ENCODE data around the gene SRRM1.
A peak's percentile ranks its signal among the peaks of the same experiment; 100 is the strongest.

SRRM1 gene

GRCh38 chr1:24642481-24643362, at the start of gene SRRM1:
Gene SRRM1, plus strand, starts transcription at chr1:24643302. Its CDS starts 25 bp downstream, at chr1:24643327.
- peak; percentile 96 for DNase-seq

DNA sequence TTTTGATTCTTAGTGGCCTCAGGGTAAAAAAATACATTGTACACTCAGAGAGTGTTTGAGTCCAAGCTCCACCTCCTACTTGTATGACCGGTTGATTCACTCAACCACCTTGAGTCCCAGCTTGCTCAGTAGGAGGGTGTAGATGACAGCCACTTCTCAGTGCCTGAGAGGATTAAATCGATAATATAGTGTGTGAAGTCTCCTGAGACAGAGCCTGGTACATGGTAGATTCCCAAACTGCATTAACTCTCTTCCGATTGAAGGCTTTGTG, 48.8 kb upstream of the SRRM1 start:
- DNase-seq: no peak

DNA sequence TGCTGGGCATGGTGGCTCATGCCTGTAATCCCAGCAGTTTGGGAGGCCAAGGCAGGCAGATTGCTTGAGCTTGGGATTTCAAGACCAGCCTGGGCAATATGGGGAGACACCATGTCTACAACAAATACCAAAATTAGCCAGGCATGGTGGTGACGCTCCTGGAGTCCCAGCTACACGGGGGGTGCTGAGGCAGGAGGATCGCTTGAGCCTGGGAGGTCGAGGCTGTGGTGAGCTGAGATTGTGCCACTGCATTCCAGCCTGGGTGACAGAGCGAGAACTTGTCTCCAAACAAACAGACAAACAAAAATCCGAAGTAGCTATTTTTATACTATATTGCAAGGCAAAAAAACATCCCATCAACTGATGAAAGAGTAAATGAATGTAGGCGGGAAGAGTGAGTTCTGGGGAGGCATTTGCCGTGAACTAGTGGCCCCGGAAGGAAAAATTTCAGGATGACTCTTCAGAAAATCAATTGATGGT, 46.7 kb upstream of the SRRM1 start:
- DNase-seq: no peak

DNA sequence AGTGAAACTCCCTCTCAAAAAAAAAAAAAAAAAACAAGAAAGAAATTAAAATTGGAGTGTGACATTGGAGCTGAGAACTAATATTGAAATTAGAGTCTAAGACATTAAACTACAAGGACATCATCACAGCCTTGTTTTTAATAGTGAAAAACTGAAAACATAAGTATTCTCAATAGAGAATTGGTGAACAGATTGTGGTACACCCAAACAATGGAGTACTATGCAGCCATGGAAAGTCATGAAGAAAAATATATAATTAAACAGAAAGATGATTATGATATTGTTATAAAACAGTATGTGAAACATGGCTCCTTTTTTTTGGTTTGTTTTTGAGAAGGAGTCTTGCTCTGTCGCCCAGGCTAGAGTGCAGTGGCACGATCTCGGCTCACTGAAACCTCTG, 43.8 kb upstream of the SRRM1 start:
- DNase-seq: no peak

GRCh38 chr1:24600551-24600950, 42.6 kb upstream of the SRRM1 start:
- DNase-seq: no peak

DNA sequence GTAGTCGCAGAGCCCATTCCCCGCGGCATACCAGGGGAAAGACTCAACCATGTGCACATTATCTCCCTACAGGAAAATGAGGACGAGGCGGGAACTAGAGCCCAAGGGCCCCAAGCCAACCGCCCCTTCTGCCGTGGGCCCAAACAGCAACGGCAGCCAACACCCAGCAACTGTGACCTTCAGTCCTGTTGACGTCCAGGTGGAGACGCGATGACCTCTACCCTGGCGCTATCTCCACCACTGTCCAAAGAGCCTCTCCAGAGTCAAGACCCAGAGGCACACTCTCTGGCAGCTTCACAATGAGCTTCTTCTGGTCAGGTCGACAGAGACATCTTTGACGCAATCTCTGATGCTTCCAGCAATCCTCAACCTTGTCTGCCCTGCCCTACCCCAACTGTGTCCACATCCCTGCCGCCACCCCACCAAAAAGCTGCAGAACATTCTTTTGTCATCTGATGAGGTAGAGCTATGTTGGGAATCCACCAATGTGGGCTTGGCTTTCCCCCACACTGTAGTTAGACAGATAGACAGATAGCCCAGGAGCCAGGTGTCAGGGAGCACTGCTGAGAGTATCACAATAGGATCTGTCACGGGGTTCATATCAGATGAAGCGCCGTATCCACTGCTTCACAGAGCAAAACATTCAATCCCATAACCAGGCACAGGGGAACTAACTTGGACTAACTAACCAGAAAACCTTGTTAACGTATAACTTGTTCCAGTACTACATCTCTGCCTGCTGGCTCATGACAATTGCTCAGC, 37.4 kb upstream of the SRRM1 start:
- no peak for DNase-seq

DNA sequence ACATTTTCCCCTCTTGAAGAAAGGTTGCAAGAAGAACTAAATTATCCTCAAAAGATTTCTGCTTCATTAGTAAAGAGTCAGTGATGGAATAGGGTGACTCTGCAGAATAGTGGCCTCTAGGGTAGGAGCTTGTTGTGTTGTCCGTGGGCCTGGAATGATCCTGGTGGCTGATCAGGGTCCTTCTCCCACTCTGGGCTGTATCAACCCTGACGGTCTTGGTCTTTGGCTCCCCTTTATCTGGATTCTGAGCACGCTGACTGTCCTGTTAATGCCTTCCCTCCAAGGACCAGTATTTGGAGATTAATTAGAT, 36.9 kb upstream of the SRRM1 start:
- no peak for DNase-seq

- no peak for DNase-seq
Observed at GRCh38 chr1:24606621-24607020, 36.5 kb upstream of the SRRM1 start.

GRCh38 chr1:24609949-24610517, 33.1 kb upstream of the SRRM1 start:
- DNase-seq: no peak

GRCh38 chr1:24619376-24619775, 23.7 kb upstream of the SRRM1 start:
- no peak for DNase-seq

DNA sequence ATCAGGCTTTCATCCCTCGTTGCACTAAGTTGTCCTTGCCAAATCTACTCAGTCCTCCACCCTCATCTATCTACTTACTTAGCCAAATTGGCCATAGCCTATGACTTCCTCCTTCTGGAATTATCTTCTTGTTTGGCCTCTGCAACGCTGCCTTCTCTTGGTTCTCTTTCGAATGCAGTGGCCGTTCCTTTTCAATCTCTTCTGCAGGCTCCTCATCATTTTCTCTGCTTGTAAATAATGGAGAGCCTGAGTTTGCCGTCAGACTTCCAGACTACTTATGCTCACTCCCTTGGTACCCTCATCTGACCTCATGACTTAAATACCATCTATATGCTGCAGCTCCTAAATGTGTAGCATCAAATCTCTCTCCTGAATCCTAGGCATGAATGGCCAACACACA, 22.4 kb upstream of the SRRM1 start:
- DNase-seq: no peak

- no peak for DNase-seq
Observed at GRCh38 chr1:24621121-24621520, 22.0 kb upstream of the SRRM1 start.

- no peak for DNase-seq
Observed at GRCh38 chr1:24622218-24622617, 20.9 kb upstream of the SRRM1 start.

DNA sequence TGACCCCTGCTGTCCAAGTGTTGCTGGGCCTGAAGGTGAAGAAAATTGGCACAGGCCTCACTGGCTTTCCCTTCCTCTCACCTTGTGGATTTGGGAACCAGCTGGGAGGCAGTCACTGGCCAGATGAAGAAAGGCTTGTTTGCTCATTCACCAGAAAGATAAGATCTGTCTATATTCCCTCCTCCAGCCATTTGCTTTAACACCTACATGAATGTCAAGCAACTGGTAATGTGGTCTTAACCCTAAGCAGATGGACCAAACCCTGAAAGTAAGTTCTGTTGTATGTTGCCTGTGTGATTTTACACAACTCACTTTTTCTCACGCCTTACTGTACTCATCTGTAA, 10.3 kb upstream of the SRRM1 start:
- no peak for DNase-seq

DNA sequence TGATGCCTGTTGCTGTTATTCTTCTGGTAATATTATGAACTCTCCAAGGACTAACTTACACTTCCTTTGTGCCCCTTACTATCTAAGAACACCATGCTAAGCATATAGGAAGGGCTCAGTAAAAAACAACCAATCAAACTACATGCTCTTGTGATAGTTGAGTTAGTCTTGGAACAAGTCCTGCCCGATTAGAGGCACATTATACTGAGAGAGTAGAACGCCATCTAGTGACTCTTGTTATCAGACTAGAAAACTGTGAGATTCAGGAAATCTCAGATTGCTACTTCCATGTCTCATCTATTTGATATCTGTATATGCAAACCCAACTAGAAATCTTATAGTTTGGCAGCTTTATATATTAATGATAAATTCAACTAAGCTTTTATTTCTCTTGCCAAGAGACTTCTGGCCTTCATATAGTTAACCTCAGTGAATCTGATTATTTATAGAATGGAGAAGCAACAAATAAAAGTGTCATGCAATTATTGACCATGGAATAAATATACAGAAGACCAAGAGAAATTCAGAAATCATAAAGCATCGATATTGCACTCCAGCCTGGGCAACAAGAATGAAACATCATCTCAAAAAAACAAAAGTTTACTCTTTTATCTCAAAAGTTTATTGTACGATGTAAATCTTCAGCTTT, 7.8 kb upstream of the SRRM1 start:
- peak; percentile 71 for DNase-seq

DNA sequence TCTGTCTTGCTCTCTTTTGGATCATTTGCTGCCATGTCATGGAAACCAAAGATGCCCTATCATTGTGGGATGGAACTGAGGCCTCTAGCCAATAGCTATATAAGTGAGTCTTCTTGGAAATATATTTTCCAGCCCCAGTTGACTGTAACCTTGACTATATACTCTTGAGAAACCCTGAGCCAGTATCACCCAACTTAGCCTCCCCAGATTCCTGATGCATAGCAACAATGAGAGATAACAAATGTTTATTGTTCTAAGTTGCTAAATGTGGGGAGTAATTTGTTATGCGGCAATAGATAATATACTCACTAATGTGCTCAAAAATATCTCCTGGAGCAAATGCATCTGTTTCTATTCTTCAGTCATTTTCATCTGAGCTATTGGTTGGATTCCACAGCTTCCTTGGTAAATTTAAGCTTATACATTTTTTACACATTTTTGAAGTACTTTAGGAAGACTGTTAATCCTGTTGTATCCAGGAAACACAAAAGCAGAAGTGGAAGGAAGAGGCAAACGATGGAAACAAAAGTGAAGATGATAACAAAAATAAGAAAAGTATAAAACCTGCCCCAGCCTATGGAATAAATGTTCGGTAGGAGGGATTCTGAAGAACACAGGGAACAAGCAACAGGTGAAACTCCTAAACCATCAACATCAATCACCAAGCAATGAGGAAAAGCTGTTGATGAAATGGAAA, 6.3 kb upstream of the SRRM1 start:
- DNase-seq: no peak

DNA sequence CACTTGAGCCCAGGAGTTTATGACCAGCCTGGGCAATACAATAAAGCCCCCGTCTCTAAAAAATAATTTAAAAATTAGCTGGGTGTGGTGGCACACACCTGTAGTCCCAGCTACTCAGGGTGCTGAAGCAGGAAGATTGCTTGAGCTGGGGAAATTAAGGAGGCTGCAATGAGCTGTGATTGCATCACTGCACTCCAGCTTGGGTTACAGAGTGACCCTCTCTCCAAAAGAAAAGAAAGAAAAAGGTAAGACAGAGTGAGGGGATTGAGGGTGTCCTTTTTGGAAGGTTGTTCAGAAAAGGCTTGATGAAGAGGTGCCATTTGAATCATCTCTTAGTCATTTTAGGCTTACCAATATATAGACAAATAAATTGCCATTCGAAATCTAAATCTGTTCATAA, 4.0 kb upstream of the SRRM1 start:
- no peak for DNase-seq

DNA sequence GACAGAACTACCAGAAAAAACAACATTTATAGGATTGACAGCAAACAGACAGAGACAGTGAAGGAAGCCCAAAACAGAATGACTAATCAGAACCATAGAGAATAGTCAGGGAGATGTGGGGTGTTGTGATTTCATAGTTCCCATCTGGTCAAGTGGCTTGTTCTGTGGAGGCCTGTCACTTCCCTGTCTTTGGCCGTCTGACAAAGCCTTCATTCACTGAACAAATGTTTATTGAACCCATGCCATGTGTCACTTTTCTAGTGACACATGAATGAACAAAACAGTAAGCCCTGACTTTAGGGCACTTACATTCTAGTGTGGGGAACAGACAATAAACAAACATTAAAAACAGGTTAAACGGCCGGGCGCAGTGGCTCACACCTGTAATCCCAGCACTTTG, 3.2 kb upstream of the SRRM1 start:
- DNase-seq: no peak

GRCh38 chr1:24640288-24640687, 2.8 kb upstream of the SRRM1 start:
- no peak for DNase-seq

DNA sequence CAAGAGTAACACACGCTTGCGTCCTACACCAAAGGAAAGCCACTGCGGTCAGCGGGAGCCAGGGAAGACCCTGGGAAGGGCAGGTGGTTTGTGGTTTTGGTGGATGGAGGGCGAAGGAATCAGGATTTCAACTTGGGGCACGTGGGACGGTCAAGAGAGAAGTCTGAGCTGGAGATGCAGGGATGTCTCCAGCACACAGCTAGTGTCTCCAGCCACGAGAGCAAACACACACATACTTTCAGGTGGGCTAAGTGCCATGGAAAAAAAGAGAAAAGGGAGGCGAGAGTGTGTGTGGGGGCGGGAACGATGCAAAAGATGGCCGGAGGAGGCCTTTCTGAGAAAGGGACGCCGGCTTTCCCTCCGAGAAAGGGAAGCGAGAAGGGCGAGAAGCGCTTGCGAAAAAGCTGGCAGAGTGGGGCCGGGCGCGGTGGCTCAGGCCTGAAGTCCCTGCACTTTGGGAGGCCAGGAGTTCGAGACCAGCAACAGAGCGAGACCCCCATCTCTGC, 1.4 kb upstream of the SRRM1 start:
- no peak for DNase-seq

DNA sequence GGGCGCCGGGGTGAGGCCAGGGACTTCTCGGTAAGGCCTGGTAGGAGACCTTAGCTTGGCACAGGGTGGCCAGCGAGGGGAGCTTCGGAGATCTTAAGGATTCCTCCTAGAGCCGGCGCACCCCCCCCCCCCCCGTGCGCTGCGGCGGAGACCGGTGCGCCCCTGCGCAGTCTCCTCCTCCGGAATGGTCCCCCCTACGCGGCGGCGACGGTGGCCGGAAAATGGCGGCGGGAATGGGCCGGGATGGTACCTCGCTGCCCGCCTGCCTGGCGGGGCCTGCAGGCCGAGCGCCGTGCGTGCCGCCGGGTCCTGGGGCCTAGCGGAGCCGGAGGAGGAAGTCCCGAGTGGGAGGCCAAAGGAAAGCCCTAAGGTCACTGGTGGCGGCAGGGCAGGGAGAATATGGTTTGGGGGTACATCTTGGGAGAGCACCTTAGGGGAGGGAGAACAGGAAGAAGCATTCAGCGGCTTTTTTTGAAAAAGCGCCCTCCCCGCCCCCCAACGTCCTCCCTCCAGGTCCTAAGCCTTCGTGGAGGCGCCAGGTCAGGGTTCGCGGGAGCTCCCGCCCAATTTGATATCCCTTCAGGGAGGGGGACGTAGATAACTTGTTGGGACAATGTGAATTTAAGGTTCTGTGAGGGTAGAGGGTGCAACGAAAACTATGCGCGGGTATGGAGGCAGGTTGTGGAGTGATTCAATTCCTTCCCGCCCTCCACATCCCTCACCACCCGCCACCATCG, 429 bp downstream of the SRRM1 start:
- no peak for DNase-seq

GRCh38 chr1:24644100-24644384, 940 bp downstream of the SRRM1 start:
- DNase-seq: no peak

DNA sequence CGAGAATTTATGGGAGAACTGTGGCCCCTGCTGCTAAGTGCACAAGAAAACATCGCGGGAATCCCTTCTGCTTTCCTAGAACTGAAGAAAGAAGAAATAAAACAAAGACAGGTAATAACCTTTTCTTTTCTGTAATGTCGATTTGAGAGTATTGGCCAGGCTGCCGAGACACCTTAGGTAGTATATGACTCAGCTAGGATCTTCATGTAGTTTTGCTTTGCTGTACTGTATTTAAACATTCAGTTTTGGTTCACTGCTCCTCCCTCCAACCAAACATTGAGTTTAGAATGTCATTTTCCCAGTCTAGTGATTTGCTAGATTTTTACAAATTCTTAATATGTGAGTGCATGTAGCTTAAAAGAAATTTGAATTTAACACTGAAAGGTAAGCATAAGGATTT, 5.8 kb downstream of the SRRM1 start:
- no peak for DNase-seq
